Type B pancreatic cell (in vitro differentiated cells): Measurements from ENCODE around the gene ASPN. TPM values are rescaled to one million over a fixed set of nuclear protein-coding genes. Genes with fewer than 3 reads are reported as not detected.
"Not testable (repeated sequence)": the region's sequence is repeated elsewhere in the genome, so short reads cannot be mapped to it uniquely, and the experiment has no call there.

Source experiments
- DNase-seq: peaks from one replicate; pipeline ENCODE4 v3.0.0; 2021; ENCODE audit warnings: mixed read lengths; ENCODE audit not compliant: unreplicated experiment; ENCODE audit errors: extremely low spot score
- H3K27ac Mint-ChIP-seq: 2 replicates; pipeline ENCODE4 v1.8.0; 2021; ENCODE audit warnings: mild to moderate bottlenecking, mixed read lengths
- H3K27me3 Mint-ChIP-seq: 2 replicates; pipeline ENCODE4 v1.8.0; 2021; ENCODE audit warnings: mixed read lengths
- H3K36me3 Mint-ChIP-seq: 2 replicates; pipeline ENCODE4 v1.8.0; 2021; ENCODE audit warnings: mixed read lengths
- H3K4me1 Mint-ChIP-seq: one replicate; pipeline ENCODE4 v1.8.0; 2021; ENCODE audit warnings: mixed read lengths; ENCODE audit not compliant: unreplicated experiment
- H3K4me3 Mint-ChIP-seq: 2 replicates; pipeline ENCODE4 v1.8.0; 2021; ENCODE audit warnings: mild to moderate bottlenecking, mixed read lengths
- H3K9me3 Mint-ChIP-seq: 2 replicates; pipeline ENCODE4 v1.8.0; 2021; ENCODE audit warnings: mixed read lengths
- CTCF ChIP-seq: fragments of 200-600 bp; sonication (generic); conservative IDR thresholded peaks from 2 replicates; pipeline ENCODE4 v1.5.0; 2021; ENCODE audit warnings: antibody characterized with exemption, mild to moderate bottlenecking
- total RNA-seq: library from RNA; stranded (reverse); gene quantifications from 2 replicates; pipeline ENCODE4 v1.2.1, GENCODE V29; 2021; ENCODE audit warnings: low replicate concordance

Gene ASPN
- total RNA-seq, 1 donor from 2014 or later = 1.3 TPM

- H3K4me1 Mint-ChIP-seq = peaks cover 18% of the 10 kb centered on the region
- DNase-seq = no peak
- no peaks in the 10 kb centered on the region for H3K36me3 Mint-ChIP-seq
- no peak overlapping the region for H3K27ac Mint-ChIP-seq
- TF ChIP-seq CTCF = no peak
- H3K4me3 Mint-ChIP-seq = no peak overlapping the region
- H3K27me3 Mint-ChIP-seq = no peaks in the 10 kb centered on the region
- no peaks in the 10 kb centered on the region for H3K9me3 Mint-ChIP-seq
Measured at GRCh38 chr9:92422611-92423338, 59.5 kb downstream of the ASPN start.

GRCh38 chr9:92414566-92414965, 67.7 kb downstream of the ASPN start:
- no peak overlapping the region for H3K4me3 Mint-ChIP-seq
- H3K4me1 Mint-ChIP-seq = no peaks in the 10 kb centered on the region
- no peaks in the 10 kb centered on the region for H3K27me3 Mint-ChIP-seq
- no peaks in the 10 kb centered on the region for H3K9me3 Mint-ChIP-seq
- H3K36me3 Mint-ChIP-seq = no peaks in the 10 kb centered on the region
- DNase-seq = no peak
- H3K27ac Mint-ChIP-seq = no peak overlapping the region
- TF ChIP-seq CTCF = no peak

- H3K27me3 Mint-ChIP-seq, H3K27ac Mint-ChIP-seq, DNase-seq, H3K9me3 Mint-ChIP-seq, H3K4me1 Mint-ChIP-seq, H3K36me3 Mint-ChIP-seq, H3K4me3 Mint-ChIP-seq: not testable (repeated sequence)
Measured at GRCh38 chr9:92411157-92411556, 71.1 kb downstream of the ASPN start.

- H3K36me3 Mint-ChIP-seq = no peaks in the 10 kb centered on the region
- DNase-seq = no peak
- H3K27ac Mint-ChIP-seq = no peak overlapping the region
- no peak overlapping the region for H3K4me3 Mint-ChIP-seq
- H3K4me1 Mint-ChIP-seq = peaks cover 5% of the 10 kb centered on the region
- TF ChIP-seq CTCF = no peak
- H3K27me3 Mint-ChIP-seq = no peaks in the 10 kb centered on the region
- no peaks in the 10 kb centered on the region for H3K9me3 Mint-ChIP-seq
Measured at GRCh38 chr9:92408747-92409478, 73.4 kb downstream of the ASPN start.

GRCh38 chr9:92407818-92408217, 74.5 kb downstream of the ASPN start:
- DNase-seq = no peak
- H3K4me1 Mint-ChIP-seq = peaks cover 5% of the 10 kb centered on the region
- no peaks in the 10 kb centered on the region for H3K9me3 Mint-ChIP-seq
- no peak for TF ChIP-seq CTCF
- H3K27me3 Mint-ChIP-seq = no peaks in the 10 kb centered on the region
- no peak overlapping the region for H3K4me3 Mint-ChIP-seq
- no peak overlapping the region for H3K27ac Mint-ChIP-seq
- no peaks in the 10 kb centered on the region for H3K36me3 Mint-ChIP-seq

- Mint-ChIP-seq H3K4me3 (no peak overlapping the region), H3K36me3 (no peaks in the 10 kb centered on the region), H3K4me1 (peaks cover 5% of the 10 kb centered on the region), H3K27me3 (no peaks in the 10 kb centered on the region), H3K27ac (no peak overlapping the region), H3K9me3 (no peaks in the 10 kb centered on the region)
- no peak for TF ChIP-seq CTCF
- no peak for DNase-seq
Measured at GRCh38 chr9:92406477-92406876, 75.8 kb downstream of the ASPN start.
